ENCODE results near the gene KCNC2. TPM values are rescaled to one million over a fixed set of nuclear protein-coding genes. Genes with fewer than 3 reads are reported as not detected.

KCNC2 gene
- total RNA-seq = not detected in 2 replicates

- Mint-ChIP-seq H3K9me3 (peaks cover 4% of the 10 kb centered on the region), H3K27me3 (ENCODE audit: insufficient read depth) (peaks cover 39% of the 10 kb centered on the region), H3K4me1 (ENCODE audit: low read depth) (no peaks in the 10 kb centered on the region), H3K36me3 (ENCODE audit: low read depth) (no peaks in the 10 kb centered on the region), H3K4me3 (no peak within 1 kb of the TSS), H3K27ac (no peak within 1 kb of the TSS)
- intact Hi-C loops (cut with micrococcal nuclease) = no loop called here
- no peak for DNase-seq (ENCODE audit: low spot score)
These were observed at the start of gene KCNC2 for GRCh38 chr12:75209812-75210138. KCNC2 (minus strand) TSS chr12:75209839.

DNA sequence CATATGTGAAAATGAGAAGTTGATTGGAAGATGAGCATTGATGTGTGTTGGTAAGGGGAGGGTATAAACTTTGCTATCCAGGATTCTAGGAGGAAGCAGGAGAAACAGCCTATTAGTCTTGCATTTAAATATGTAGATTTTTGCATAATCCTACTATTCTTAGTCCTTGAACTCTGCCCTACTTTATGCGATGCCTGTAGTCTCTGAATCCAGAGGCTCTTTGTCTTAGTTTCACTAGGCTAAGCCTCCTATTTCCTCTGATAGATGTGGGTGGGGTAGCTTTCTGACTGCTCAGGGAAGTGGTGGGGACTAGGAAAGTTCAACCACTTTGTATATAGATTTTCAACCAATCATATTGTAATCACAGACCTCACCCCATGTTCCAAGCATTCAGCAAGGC is 49.5 kb upstream of the KCNC2 start:
- intact Hi-C loops (cut with micrococcal nuclease) = no loop called here
- Mint-ChIP-seq H3K27me3 (ENCODE audit: insufficient read depth) (no peaks in the 10 kb centered on the region), H3K27ac (no peak overlapping the region), H3K4me1 (ENCODE audit: low read depth) (no peaks in the 10 kb centered on the region), H3K9me3 (no peaks in the 10 kb centered on the region), H3K4me3 (no peak overlapping the region), H3K36me3 (ENCODE audit: low read depth) (no peaks in the 10 kb centered on the region)
- no peak for DNase-seq (ENCODE audit: low spot score)

DNA sequence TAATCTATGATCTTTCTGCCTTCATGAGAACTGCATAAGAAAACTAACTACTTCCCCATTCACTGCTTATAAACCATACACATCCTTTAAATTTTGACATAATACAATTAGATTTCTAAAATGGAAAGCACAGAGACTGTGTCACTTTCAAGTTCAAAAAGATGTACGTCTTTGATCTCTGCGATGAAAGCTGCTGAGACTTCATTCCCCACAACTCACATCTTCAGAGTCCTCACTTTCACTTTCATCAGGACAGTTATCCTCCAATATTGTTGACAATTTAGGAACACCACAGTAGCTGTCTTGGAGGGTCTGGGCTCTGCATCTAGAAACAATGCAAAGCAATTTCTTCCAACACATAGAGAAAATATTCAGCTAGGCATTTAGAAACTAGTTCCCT is 47.9 kb upstream of the KCNC2 start:
- H3K4me3 Mint-ChIP-seq = no peak overlapping the region
- H3K4me1 Mint-ChIP-seq (ENCODE audit: low read depth) = no peaks in the 10 kb centered on the region
- no peaks in the 10 kb centered on the region for H3K9me3 Mint-ChIP-seq
- H3K36me3 Mint-ChIP-seq (ENCODE audit: low read depth) = no peaks in the 10 kb centered on the region
- H3K27me3 Mint-ChIP-seq (ENCODE audit: insufficient read depth) = no peaks in the 10 kb centered on the region
- intact Hi-C loops (cut with micrococcal nuclease) = no loop called here
- H3K27ac Mint-ChIP-seq = no peak overlapping the region
- DNase-seq (ENCODE audit: low spot score) = no peak

- Mint-ChIP-seq H3K27me3 (ENCODE audit: insufficient read depth) (no peaks in the 10 kb centered on the region), H3K27ac (no peak overlapping the region), H3K4me1 (ENCODE audit: low read depth) (no peaks in the 10 kb centered on the region), H3K4me3 (no peak overlapping the region), H3K36me3 (ENCODE audit: low read depth) (no peaks in the 10 kb centered on the region), H3K9me3 (no peaks in the 10 kb centered on the region)
- DNase-seq (ENCODE audit: low spot score) = no peak
- intact Hi-C loops (cut with micrococcal nuclease) = no loop called here
These were observed 35.5 kb upstream of the KCNC2 start for GRCh38 chr12:75245108-75245507.

- no peaks in the 10 kb centered on the region for H3K27me3 Mint-ChIP-seq (ENCODE audit: insufficient read depth)
- no peak overlapping the region for H3K27ac Mint-ChIP-seq
- no peaks in the 10 kb centered on the region for H3K36me3 Mint-ChIP-seq (ENCODE audit: low read depth)
- H3K4me3 Mint-ChIP-seq = no peak overlapping the region
- H3K9me3 Mint-ChIP-seq = no peaks in the 10 kb centered on the region
- no peaks in the 10 kb centered on the region for H3K4me1 Mint-ChIP-seq (ENCODE audit: low read depth)
- DNase-seq (ENCODE audit: low spot score) = no peak
- intact Hi-C loops (cut with micrococcal nuclease) = no loop called here
These were observed 30.3 kb upstream of the KCNC2 start for GRCh38 chr12:75239987-75240386.

DNA sequence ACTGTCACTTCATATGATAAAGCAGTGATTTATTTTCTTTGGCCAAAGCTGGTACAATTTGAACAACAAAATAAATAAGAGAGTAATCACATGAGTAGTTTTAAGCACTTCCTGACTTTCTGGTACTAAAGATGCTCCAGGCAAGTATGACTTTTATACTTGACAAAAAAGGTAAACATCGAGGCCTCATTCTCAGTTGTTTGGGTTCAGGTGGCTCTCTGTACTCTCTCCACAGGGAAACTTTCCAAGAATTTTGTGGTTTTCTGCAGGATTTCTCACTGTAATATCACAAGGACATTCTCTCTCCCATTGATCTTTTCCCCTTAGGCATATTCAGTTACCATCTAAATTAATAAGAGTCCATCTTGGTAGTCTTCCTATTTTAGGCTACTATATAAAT is 26.6 kb upstream of the KCNC2 start:
- intact Hi-C loops (cut with micrococcal nuclease) = no loop called here
- no peak overlapping the region for H3K27ac Mint-ChIP-seq
- no peaks in the 10 kb centered on the region for H3K36me3 Mint-ChIP-seq (ENCODE audit: low read depth)
- H3K9me3 Mint-ChIP-seq = no peaks in the 10 kb centered on the region
- no peaks in the 10 kb centered on the region for H3K27me3 Mint-ChIP-seq (ENCODE audit: insufficient read depth)
- H3K4me1 Mint-ChIP-seq (ENCODE audit: low read depth) = no peaks in the 10 kb centered on the region
- no peak for DNase-seq (ENCODE audit: low spot score)
- no peak overlapping the region for H3K4me3 Mint-ChIP-seq

DNA sequence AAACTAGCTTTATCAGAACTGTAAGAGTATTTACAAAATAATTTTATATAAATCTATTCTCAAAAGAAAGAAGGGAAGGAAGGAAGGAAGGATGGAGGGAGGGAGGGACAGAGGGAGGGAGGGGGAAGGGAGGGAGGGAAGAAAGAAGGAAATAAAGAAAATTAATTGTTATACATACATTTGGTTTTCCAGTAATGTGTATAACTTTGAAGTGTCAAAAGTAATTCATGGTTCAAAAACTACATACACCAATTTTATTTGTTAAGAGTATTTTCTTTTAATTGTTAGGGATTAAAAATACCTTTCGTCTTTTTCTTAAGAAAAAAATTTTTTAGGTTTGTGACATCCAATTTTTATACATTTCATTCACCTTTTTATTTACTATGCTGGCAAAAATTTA is 17.5 kb upstream of the KCNC2 start:
- H3K4me1 Mint-ChIP-seq (ENCODE audit: low read depth) = no peaks in the 10 kb centered on the region
- peaks cover 10% of the 10 kb centered on the region for H3K9me3 Mint-ChIP-seq
- H3K27me3 Mint-ChIP-seq (ENCODE audit: insufficient read depth) = no peaks in the 10 kb centered on the region
- H3K4me3 Mint-ChIP-seq = no peak overlapping the region
- DNase-seq (ENCODE audit: low spot score) = no peak
- H3K36me3 Mint-ChIP-seq (ENCODE audit: low read depth) = no peaks in the 10 kb centered on the region
- H3K27ac Mint-ChIP-seq = no peak overlapping the region
- intact Hi-C loops (cut with micrococcal nuclease) = no loop called here

GRCh38 chr12:75212072-75212471 is 2.4 kb upstream of the KCNC2 start:
- H3K27ac Mint-ChIP-seq = no peak overlapping the region
- DNase-seq (ENCODE audit: low spot score) = no peak
- H3K4me3 Mint-ChIP-seq = no peak overlapping the region
- no peaks in the 10 kb centered on the region for H3K36me3 Mint-ChIP-seq (ENCODE audit: low read depth)
- H3K4me1 Mint-ChIP-seq (ENCODE audit: low read depth) = no peaks in the 10 kb centered on the region
- intact Hi-C loops (cut with micrococcal nuclease) = no loop called here
- peaks cover 22% of the 10 kb centered on the region for H3K27me3 Mint-ChIP-seq (ENCODE audit: insufficient read depth)
- H3K9me3 Mint-ChIP-seq = no peaks in the 10 kb centered on the region

- Mint-ChIP-seq H3K4me1 (ENCODE audit: low read depth) (no peaks in the 10 kb centered on the region), H3K27me3 (ENCODE audit: insufficient read depth) (peaks cover 39% of the 10 kb centered on the region), H3K27ac (no peak overlapping the region), H3K36me3 (ENCODE audit: low read depth) (no peaks in the 10 kb centered on the region), H3K4me3 (no peak overlapping the region), H3K9me3 (peaks cover 4% of the 10 kb centered on the region)
- intact Hi-C loops (cut with micrococcal nuclease) = no loop called here
- DNase-seq (ENCODE audit: low spot score) = no peak
These were observed 505 bp downstream of the KCNC2 start for GRCh38 chr12:75208856-75209811.

GRCh38 chr12:75207338-75208083 is 2.1 kb downstream of the KCNC2 start:
- Mint-ChIP-seq H3K9me3 (peaks cover 4% of the 10 kb centered on the region), H3K4me1 (ENCODE audit: low read depth) (no peaks in the 10 kb centered on the region), H3K36me3 (ENCODE audit: low read depth) (no peaks in the 10 kb centered on the region), H3K27me3 (ENCODE audit: insufficient read depth) (peaks cover 39% of the 10 kb centered on the region), H3K4me3 (no peak overlapping the region), H3K27ac (no peak overlapping the region)
- intact Hi-C loops (cut with micrococcal nuclease) = no loop called here
- no peak for DNase-seq (ENCODE audit: low spot score)

DNA sequence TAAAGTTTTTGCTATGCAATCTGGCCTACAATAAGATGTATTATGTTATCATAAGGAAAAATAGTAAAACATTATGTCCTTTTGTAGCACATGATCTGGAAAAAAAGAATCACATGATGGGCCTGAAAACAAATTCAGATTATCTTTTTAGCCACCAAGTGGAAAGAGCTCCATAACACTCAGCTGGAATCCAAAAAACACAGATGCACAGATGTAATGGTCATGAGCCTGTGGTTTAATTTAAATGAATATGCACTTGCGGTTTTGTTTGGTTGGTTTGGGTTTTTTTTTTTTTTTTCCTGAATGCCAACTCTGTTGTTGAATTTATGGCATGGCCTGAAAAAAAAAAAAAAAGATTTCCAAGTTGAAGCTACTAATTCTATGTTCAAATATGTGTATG is 4.1 kb downstream of the KCNC2 start:
- H3K36me3 Mint-ChIP-seq (ENCODE audit: low read depth) = no peaks in the 10 kb centered on the region
- peaks cover 36% of the 10 kb centered on the region for H3K27me3 Mint-ChIP-seq (ENCODE audit: insufficient read depth)
- no peak for DNase-seq (ENCODE audit: low spot score)
- peaks cover 4% of the 10 kb centered on the region for H3K9me3 Mint-ChIP-seq
- H3K4me1 Mint-ChIP-seq (ENCODE audit: low read depth) = peaks cover 7% of the 10 kb centered on the region
- intact Hi-C loops (cut with micrococcal nuclease) = no loop called here
- no peak overlapping the region for H3K4me3 Mint-ChIP-seq
- H3K27ac Mint-ChIP-seq = no peak overlapping the region

- Mint-ChIP-seq H3K36me3 (ENCODE audit: low read depth) (no peaks in the 10 kb centered on the region), H3K27ac (no peak overlapping the region), H3K9me3 (no peaks in the 10 kb centered on the region), H3K4me3 (no peak overlapping the region), H3K27me3 (ENCODE audit: insufficient read depth) (peaks cover 8% of the 10 kb centered on the region), H3K4me1 (ENCODE audit: low read depth) (peaks cover 7% of the 10 kb centered on the region)
- intact Hi-C loops (cut with micrococcal nuclease) = no loop called here
- DNase-seq (ENCODE audit: low spot score) = no peak
These were observed 12.8 kb downstream of the KCNC2 start for GRCh38 chr12:75196865-75197264.

- no peaks in the 10 kb centered on the region for H3K36me3 Mint-ChIP-seq (ENCODE audit: low read depth)
- H3K27ac Mint-ChIP-seq = no peak overlapping the region
- DNase-seq (ENCODE audit: low spot score) = no peak
- no peaks in the 10 kb centered on the region for H3K9me3 Mint-ChIP-seq
- no peak overlapping the region for H3K4me3 Mint-ChIP-seq
- intact Hi-C loops (cut with micrococcal nuclease) = no loop called here
- H3K4me1 Mint-ChIP-seq (ENCODE audit: low read depth) = peaks cover 6% of the 10 kb centered on the region
- peaks cover 8% of the 10 kb centered on the region for H3K27me3 Mint-ChIP-seq (ENCODE audit: insufficient read depth)
These were observed 13.2 kb downstream of the KCNC2 start for GRCh38 chr12:75196408-75196807.

Measured in activated T-helper 1 cell treated with anti-CD3 and anti-CD28 coated beads, Interleukin-12 subunit alpha, Interleukin-12 subunit beta, Interleukin-2, Interleukin-4 antibody, amounts not matched to agents 30 ng/mL and 10 ng/mL and 1 ng/mL, durations not matched to agents 14 hours and 24 hours and 36 hours (primary cell).